Esophagus (tissue), 2 donors: Measurements from ENCODE around the gene PRMT1. TPM values are rescaled to one million over a fixed set of nuclear protein-coding genes. Genes with fewer than 3 reads are reported as not detected.
A peak's percentile ranks its signal among the peaks of the same experiment; 100 is the strongest.

Experiments
- H3K27ac ChIP-seq, 2 donors: one replicate each; pipeline ENCODE4 v1.5.1; 2013; ENCODE audit warnings: low read depth in 2 of 2, mild to moderate bottlenecking in 2 of 2, inconsistent platforms in 1 of 2, low read length in 1 of 2, moderate library complexity in 1 of 2
- H3K27me3 ChIP-seq, 2 donors: one replicate each; pipeline ENCODE4 v1.6.1; 2013; ENCODE audit warnings: low read length in 2 of 2, control low read depth in 1 of 2, mild to moderate bottlenecking in 1 of 2; ENCODE audit not compliant: insufficient read depth in 2 of 2, control insufficient read depth in 1 of 2
- H3K36me3 ChIP-seq, 2 donors: one replicate each; pipeline ENCODE4 v1.6.1; 2013; ENCODE audit warnings: low read length in 1 of 2; ENCODE audit not compliant: control insufficient read depth in 2 of 2, insufficient read depth in 2 of 2
- H3K4me1 ChIP-seq, 2 donors: one replicate each; pipeline ENCODE4 v1.6.1; 2013; ENCODE audit warnings: low read length in 1 of 2; ENCODE audit not compliant: control insufficient read depth in 2 of 2, insufficient read depth in 2 of 2
- H3K4me3 ChIP-seq, 2 donors: one replicate each; pipeline ENCODE4 v1.5.1; 2013; ENCODE audit warnings: low read length in 2 of 2, mild to moderate bottlenecking in 2 of 2, low read depth in 1 of 2, moderate library complexity in 1 of 2
- H3K9me3 ChIP-seq, 2 donors: one replicate each; pipeline ENCODE4 v1.6.1; 2013; ENCODE audit warnings: mild to moderate bottlenecking in 2 of 2, low read depth in 1 of 2, low read length in 1 of 2, moderate library complexity in 1 of 2; ENCODE audit not compliant: control insufficient read depth in 2 of 2, insufficient read depth in 1 of 2
- WGBS, 2 donors: extraction: QIAGEN DNeasy Blood & Tissue Kit; methylation state at CpG; one replicate each; pipeline ENCODE4 v1.1.7; 2013; 5-methylcytosine and 5-hydroxymethylcytosine counted together
- polyA plus RNA-seq, 2 donors: library from polyadenylated mRNA; stranded (reverse); fragments of 200-250 nt; gene quantifications; one replicate each; pipeline ENCODE4 v1.2.3, GENCODE V29; 2013
- donor health status: healthy with polysubstance abuse.
- donor health status: Bipolar disorder and iron deficiency.

The PRMT1 gene
- polyA plus RNA-seq, 2 donors = 72.5 to 146 TPM

DNA sequence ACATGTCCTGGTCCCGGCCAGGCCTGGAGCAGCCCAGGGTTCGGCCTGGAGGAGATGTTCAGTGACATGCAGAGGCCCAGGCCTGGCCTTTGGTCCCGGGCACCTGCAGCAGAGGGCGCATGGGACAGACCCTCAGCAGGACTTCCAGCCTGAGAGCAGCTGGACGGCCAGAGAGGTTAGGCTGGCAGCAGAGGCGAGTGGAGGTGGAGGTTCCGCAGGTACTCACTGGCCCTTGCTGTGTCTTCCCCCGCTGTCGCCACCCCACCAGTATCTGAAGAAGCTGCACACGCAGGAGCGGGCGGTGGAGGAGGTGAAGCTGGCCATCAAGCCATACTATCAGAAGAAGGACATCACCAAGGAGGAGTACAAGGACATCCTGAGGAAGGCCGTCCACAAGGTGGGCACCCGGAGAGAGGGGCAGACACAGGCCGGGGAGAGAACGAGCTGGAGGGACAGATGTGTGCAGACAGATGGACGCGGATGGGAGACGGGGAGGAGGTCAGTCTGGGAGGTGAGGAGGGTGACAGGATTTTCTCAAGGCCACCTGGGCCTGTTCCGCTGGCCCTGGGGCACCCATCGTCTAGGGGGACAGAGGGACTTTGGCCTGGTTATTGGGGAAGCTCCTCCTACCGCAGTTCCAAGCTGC, 19.5 kb upstream of the PRMT1 start:
- Histone ChIP-seq H3K27me3 (no peaks in the 10 kb centered on the region), H3K4me1 (peaks cover 0 to 4% of the 10 kb centered on the region in 2 donors), H3K36me3 (peaks cover 40 to 80% of the 10 kb centered on the region in 2 donors), H3K27ac (no peak overlapping the region), H3K4me3 (no peak overlapping the region), H3K9me3 (no peaks in the 10 kb centered on the region)
- 90 to 91% methylated on average over 22 of the region's 22 CpGs for WGBS, 2 donors

GRCh38 chr19:49658139-49658517, 18.9 kb upstream of the PRMT1 start:
- no peak overlapping the region for H3K4me3 ChIP-seq
- H3K4me1 ChIP-seq = peaks cover 0 to 4% of the 10 kb centered on the region in 2 donors
- H3K27ac ChIP-seq = no peak overlapping the region
- 84 to 86% methylated on average over 14 to 15 of the region's 15 CpGs for WGBS, 2 donors
- H3K36me3 ChIP-seq = peaks cover 36 to 78% of the 10 kb centered on the region in 2 donors
- H3K27me3 ChIP-seq = no peaks in the 10 kb centered on the region
- H3K9me3 ChIP-seq = no peaks in the 10 kb centered on the region

DNA sequence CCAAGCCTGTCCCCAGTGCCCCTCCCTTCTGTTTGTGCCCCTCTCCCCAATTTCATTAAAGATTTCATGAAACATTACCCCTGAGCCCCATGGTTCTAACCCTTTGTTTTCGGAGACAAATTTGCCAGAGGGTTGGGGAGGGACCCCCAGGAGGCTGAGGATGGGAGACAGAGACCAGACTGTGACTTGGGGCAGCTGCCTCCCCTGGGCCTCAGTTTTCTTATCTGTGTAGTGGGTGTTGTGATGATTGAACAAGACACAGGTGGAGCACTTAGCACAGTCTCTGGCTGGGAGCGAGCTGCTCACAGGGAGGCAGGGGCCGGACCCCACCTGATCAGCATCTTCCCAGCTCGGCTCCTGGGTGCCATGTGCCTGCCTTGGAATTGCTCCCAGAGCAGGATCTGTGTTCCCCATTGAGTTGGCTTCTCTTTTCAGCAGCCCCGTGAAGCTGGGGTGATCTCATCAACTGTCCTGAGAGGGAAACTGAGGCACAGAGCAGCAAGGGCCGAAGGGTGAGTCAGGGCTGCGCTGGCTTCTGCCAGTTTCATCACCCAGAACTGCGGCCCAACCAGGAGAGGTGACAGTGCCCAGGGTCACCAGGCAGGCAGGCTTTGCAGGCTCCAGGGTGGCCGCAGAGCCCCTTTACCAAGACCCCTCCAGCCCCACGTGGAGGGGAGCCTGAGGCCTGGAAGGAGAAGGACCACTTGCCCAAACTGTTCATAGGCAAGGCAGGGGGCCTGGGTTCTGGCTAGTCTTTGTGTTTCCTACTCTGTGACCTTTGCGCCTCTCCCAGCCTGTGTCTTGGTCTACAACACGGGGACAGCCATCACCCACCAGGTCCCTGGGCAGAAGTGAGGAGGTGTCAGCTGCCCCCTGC, 18.3 kb upstream of the PRMT1 start:
- H3K27ac ChIP-seq = no peak overlapping the region
- H3K27me3 ChIP-seq = no peaks in the 10 kb centered on the region

DNA sequence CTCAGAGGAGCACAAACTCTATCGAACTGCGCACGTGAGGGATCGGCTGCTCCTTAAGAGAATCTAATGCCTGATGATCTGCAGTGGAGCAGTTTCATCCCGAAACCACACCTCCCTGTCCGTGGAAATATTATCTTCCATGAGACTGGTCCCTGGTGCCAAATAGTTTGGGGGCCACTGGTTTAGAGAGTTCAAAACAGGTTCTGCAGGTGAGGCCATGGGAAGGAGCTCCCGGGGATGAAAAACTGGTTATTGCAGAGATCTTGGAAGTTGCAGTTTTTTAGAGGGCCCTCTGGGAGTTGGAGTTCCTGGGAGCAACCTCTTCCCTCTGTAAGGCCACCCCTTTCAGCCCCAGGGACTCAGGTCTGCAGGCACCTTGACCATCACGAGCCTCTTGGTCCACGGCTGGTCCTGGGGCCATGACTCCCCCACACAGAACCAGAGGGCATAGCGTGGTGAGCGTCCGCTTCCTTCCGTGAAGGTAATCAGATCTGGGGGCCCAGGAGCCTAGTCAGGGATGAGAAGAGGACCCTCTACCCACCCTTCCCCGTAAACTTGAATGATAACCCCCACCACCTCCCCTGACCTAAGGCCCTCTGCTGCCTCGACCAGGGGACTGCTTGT, 16.6 kb upstream of the PRMT1 start:
- peaks cover 18 to 61% of the 10 kb centered on the region in 2 donors for H3K36me3 ChIP-seq
- H3K9me3 ChIP-seq = no peaks in the 10 kb centered on the region
- WGBS, 2 donors = 83 to 88% methylated on average over 15 of the region's 15 CpGs

More for the DNA sequence above, 18.3 kb upstream of the PRMT1 start:
- no peak overlapping the region for H3K4me3 ChIP-seq
- peaks cover 29 to 74% of the 10 kb centered on the region in 2 donors for H3K36me3 ChIP-seq
- 90% methylated on average over 12 of the region's 12 CpGs for WGBS, 2 donors
- H3K9me3 ChIP-seq = no peaks in the 10 kb centered on the region
- peaks cover 0 to 4% of the 10 kb centered on the region in 2 donors for H3K4me1 ChIP-seq

GRCh38 chr19:49662011-49662410, 15.1 kb upstream of the PRMT1 start:
- Histone ChIP-seq H3K27ac (no peak overlapping the region), H3K4me1 (peaks cover 0 to 8% of the 10 kb centered on the region in 2 donors), H3K9me3 (no peaks in the 10 kb centered on the region), H3K36me3 (peaks cover 15 to 48% of the 10 kb centered on the region in 2 donors), H3K4me3 (no peak overlapping the region), H3K27me3 (no peaks in the 10 kb centered on the region)
- 89 to 94% methylated on average over 16 of the region's 16 CpGs for WGBS, 2 donors

More for the DNA sequence above, 16.6 kb upstream of the PRMT1 start:
- Histone ChIP-seq H3K4me1 (peaks cover 0 to 4% of the 10 kb centered on the region in 2 donors), H3K27me3 (no peaks in the 10 kb centered on the region), H3K27ac (no peak overlapping the region), H3K4me3 (no peak overlapping the region)

GRCh38 chr19:49663224-49663623, 13.8 kb upstream of the PRMT1 start:
- peaks cover 12 to 38% of the 10 kb centered on the region in 2 donors for H3K36me3 ChIP-seq
- no peak overlapping the region for H3K27ac ChIP-seq
- H3K4me1 ChIP-seq = peaks cover 0 to 8% of the 10 kb centered on the region in 2 donors
- H3K9me3 ChIP-seq = no peaks in the 10 kb centered on the region
- no peak overlapping the region for H3K4me3 ChIP-seq
- H3K27me3 ChIP-seq = no peaks in the 10 kb centered on the region
- WGBS, 2 donors = 79 to 80% methylated on average over 12 of the region's 12 CpGs

- no peaks in the 10 kb centered on the region for H3K9me3 ChIP-seq
- H3K4me3 ChIP-seq = peak overlapping the region; percentile 70 to 78
- peaks cover 9 to 28% of the 10 kb centered on the region in 2 donors for H3K36me3 ChIP-seq
- H3K4me1 ChIP-seq = peaks cover 0 to 8% of the 10 kb centered on the region in 2 donors
- H3K27ac ChIP-seq = peak overlapping the region; percentile 93 to 95
- WGBS, 2 donors = 0 to 1% methylated on average over 53 of the region's 53 CpGs
- H3K27me3 ChIP-seq = no peaks in the 10 kb centered on the region
Observed at GRCh38 chr19:49664171-49665035, 12.7 kb upstream of the PRMT1 start.

DNA sequence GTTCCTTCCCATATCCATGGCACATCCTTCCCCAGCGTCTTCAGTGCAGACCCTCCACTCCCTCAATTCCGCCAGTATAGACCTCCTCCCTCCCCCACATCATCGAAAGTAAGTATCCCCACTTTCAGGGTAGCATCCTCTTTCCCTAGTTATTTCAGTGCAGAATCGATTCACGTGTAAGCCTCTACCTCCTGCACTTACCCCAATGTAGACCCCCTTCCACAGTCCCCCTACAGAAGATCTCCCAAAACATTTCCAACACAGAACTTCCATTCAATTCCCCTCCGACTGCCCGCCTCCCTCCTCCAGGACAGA, 12.1 kb upstream of the PRMT1 start:
- Histone ChIP-seq H3K4me3 (peak overlapping the region; percentile 70 to 78), H3K27ac (peak overlapping the region; percentile 93 to 95), H3K27me3 (no peaks in the 10 kb centered on the region), H3K36me3 (peaks cover 9 to 22% of the 10 kb centered on the region in 2 donors), H3K4me1 (peaks cover 0 to 8% of the 10 kb centered on the region in 2 donors), H3K9me3 (no peaks in the 10 kb centered on the region)
- WGBS, 2 donors = 0% methylated on average over 7 of the region's 7 CpGs
